Psoas muscle (tissue), 8 donors: ENCODE data around the gene COL20A1. TPM values are rescaled to one million over a fixed set of nuclear protein-coding genes. Genes with fewer than 3 reads are reported as not detected.

ENCODE experiments used
- ATAC-seq, 4 donors: fragments of 200-7000 bp; cut with Tn5 transposase; one replicate each; pipeline ENCODE4 v1.9.1; 2020; ENCODE audit warnings: moderate library complexity in 3 of 4, mild to moderate bottlenecking in 2 of 4
- DNase-seq, 2 donors: peaks; one replicate each; pipeline ENCODE4 v3.0.0-alpha.2; 2020
- H3K27ac ChIP-seq: fragments of 200-600 bp; one replicate; pipeline ENCODE4 v1.8.0; 2022
- H3K27me3 ChIP-seq, 3 donors: fragments of 200-600 bp in 1 of 3; one replicate each; pipeline versions ENCODE4 v1.6.1 to v1.8.0; 2013 to 2022; ENCODE audit warnings: low read length in 2 of 3, mild to moderate bottlenecking in 2 of 3, moderate library complexity in 1 of 3; ENCODE audit not compliant: insufficient read depth in 3 of 3
- H3K36me3 ChIP-seq, 2 donors: fragments of 200-600 bp in 1 of 2; one replicate each; pipeline versions ENCODE4 v1.6.1 to v1.8.0; 2013 to 2022; ENCODE audit warnings: low read depth in 1 of 2, mild to moderate bottlenecking in 1 of 2, moderate library complexity in 1 of 2; ENCODE audit not compliant: insufficient read depth in 1 of 2
- H3K4me1 ChIP-seq: fragments of 200-600 bp; one replicate; pipeline ENCODE4 v1.8.0; 2022
- H3K4me3 ChIP-seq: fragments of 200-600 bp; one replicate; pipeline ENCODE4 v1.8.0; 2022; ENCODE audit warnings: mild to moderate bottlenecking
- H3K9me3 ChIP-seq: fragments of 200-600 bp; one replicate; pipeline ENCODE4 v1.8.0; 2022
- WGBS, 3 donors: extraction: QIAGEN DNeasy Blood & Tissue Kit; methylation state at CpG; one replicate each; pipeline versions ENCODE4 v1.1.6 to v1.1.7; 2013; 5-methylcytosine and 5-hydroxymethylcytosine counted together
- intact Hi-C, 2 donors: fragments of 100-400 bp; cut with DNase I; formaldehyde crosslinking; loops; one replicate each; pipeline versions ENCODE4 v1.11.0 to v1.14.2; 2022
- polyA plus RNA-seq, 3 donors: library from polyadenylated mRNA; stranded (reverse); fragments of 200-250 nt; gene quantifications; one replicate each; pipeline ENCODE4 v1.2.3, GENCODE V29; 2013
- total RNA-seq, 4 donors: library from RNA; stranded (reverse); fragmentation: NEBNext Ultra II Directional in 2 of 4; extraction: Animal tissue kit (Norgen Biotek cat#: 25700) in 2 of 4; gene quantifications; one replicate each; pipeline versions ENCODE4 v1.2.1 to v1.2.4, GENCODE V29; 2021 to 2023
- TF ChIP-seq, protein P1 (sequence below): fragments of 200-600 bp; IDR thresholded peaks from one replicate; pipeline ENCODE4 v1.8.0; 2022; ENCODE audit warnings: antibody characterized with exemption
- donor health status: healthy with polysubstance abuse.
- donor health status: DM: no; HTN: no; CAD: no; lungs with moderate emphysema.
- donor health status: Bipolar disorder and iron deficiency.
- donor health status: healthy.
- donor health status: DM: yes; HTN: yes; CAD: no.
- donor health status: DM: no; HTN: no; CAD: no.
- donor health status: DM: no; HTN: no; CAD: no.
- donor health status: DM: yes; HTN: yes; CAD: no.

COL20A1 gene
- total and polyA plus RNA-seq, 7 donors: 0.08 to 0.09 TPM; not detected in 5

DNA sequence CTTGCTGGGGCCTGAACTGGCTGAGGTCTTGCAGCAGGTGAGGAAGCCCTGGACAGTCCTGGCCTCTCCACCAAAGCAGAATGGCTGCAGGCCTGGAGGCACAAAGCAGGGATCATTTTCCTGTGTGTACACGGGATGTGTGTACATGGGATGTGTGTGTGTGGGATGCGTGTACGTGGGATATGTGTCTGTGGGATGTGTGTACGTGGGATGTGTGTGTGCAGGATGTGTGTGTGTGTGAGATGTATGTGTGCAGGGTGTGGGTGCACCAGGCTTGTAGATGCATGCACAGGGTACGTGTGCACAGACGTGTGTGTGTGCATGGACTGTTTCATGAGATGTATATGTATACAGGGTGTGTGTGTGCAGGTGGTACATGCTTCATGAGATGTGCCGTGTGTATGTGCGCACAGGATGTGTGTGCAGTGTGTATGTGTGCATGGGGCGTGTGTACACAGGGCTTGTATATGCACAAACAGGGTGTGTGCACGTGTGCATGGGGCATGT is 76.1 kb downstream of the COL20A1 start:
- Histone ChIP-seq H3K27ac (no peak overlapping the region), H3K4me3 (no peak overlapping the region), H3K27me3 (peaks cover 0 to 52% (median 4%) of the 10 kb centered on the region in 3 donors), H3K36me3 (no peaks in the 10 kb centered on the region), H3K9me3 (no peaks in the 10 kb centered on the region), H3K4me1 (no peaks in the 10 kb centered on the region)
- intact Hi-C loops: no loop called here
- DNase-seq: no peak
- TF ChIP-seq, protein P1, sequence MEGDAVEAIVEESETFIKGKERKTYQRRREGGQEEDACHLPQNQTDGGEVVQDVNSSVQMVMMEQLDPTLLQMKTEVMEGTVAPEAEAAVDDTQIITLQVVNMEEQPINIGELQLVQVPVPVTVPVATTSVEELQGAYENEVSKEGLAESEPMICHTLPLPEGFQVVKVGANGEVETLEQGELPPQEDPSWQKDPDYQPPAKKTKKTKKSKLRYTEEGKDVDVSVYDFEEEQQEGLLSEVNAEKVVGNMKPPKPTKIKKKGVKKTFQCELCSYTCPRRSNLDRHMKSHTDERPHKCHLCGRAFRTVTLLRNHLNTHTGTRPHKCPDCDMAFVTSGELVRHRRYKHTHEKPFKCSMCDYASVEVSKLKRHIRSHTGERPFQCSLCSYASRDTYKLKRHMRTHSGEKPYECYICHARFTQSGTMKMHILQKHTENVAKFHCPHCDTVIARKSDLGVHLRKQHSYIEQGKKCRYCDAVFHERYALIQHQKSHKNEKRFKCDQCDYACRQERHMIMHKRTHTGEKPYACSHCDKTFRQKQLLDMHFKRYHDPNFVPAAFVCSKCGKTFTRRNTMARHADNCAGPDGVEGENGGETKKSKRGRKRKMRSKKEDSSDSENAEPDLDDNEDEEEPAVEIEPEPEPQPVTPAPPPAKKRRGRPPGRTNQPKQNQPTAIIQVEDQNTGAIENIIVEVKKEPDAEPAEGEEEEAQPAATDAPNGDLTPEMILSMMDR: no peak
- peak in 1 of 4 donors; percentile 12 for ATAC-seq
- WGBS, 3 donors: 89 to 95% (median 91%) methylated on average over 10 of the region's 10 CpGs

DNA sequence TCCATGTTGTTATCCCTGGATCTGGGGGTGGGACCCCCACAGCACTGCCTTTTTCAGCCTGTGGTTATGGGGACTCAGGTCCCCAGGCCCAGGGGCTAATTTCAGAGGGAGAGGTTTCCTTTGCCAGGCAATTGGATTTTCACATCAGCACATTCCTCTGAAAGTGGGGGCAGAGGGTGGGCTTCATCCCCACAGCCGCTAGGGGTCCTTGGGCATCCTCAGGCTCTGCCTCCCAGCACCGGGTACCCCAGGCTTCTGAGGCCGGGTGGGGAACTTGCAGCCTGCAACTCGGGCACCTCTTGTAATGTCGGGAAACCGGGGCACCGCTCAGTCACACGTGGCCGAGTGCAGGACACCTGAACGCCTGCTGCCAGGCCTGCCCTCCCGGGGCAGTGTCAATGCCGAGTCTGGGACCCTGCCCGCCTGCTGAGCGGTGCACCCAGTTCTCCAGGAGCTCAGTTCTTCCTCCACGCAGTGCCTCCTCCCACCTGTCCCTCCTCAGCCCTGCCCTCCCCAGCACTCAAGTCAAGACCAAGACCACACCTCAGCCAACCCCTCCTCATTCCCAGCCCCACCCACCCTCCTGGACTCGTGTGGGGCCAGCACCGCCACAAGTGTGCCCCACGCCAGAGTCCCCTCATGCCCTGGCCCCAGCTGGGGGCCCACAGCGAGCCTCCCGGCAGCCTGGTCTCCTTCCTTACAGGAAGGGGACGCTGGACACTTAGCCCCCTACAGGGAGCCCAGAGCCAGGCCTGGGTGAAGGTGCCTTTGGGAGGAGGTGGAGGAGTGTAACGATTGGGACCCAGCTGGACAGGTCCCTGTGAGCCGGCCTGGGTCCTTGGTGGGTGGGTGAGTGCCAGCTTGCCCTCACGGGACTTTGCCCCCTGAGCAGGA is 77.0 kb downstream of the COL20A1 start:
- WGBS, 3 donors: 71 to 79% (median 76%) methylated on average over 23 to 24 of the region's 24 CpGs
- no peak overlapping the region for H3K4me3 ChIP-seq
- H3K4me1 ChIP-seq: no peaks in the 10 kb centered on the region
- intact Hi-C loops: no loop called here
- no peak for ATAC-seq
- H3K9me3 ChIP-seq: no peaks in the 10 kb centered on the region
- TF ChIP-seq, protein P1: no peak
- H3K27me3 ChIP-seq: peaks cover 0 to 54% (median 4%) of the 10 kb centered on the region in 3 donors
- H3K27ac ChIP-seq: no peak overlapping the region
- H3K36me3 ChIP-seq: no peaks in the 10 kb centered on the region
- no peak for DNase-seq

DNA sequence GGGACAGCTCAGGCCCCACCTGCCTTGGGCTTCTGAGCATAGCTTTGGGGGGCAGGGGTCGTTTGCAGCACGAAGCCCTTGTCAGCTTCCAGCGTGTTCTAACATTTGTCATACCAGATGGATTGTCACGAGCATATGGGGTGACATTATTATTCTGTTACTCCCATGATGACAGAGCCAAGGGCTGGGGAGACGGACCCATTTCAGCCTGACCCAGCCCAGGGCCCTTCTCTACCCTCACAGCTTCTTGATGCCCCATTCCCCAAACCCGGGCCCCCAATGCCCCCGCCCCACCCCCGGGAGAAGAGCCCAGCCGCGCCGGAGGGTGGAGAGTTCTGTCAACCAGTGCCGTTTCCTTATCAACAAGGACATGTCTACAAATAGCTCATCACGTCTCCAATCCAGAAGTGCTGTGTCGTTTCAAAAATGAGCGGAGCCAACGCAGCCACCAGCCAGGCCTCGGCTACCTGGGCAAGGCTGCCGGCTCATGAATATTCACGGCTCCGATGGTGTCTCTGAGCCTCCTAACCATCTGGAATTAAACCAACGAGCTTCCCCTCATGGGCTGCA is 77.7 kb downstream of the COL20A1 start:
- TF ChIP-seq, protein P1: no peak
- DNase-seq (no peak), ATAC-seq (no peak)
- H3K27ac ChIP-seq: no peak overlapping the region
- WGBS, 3 donors: 29 to 37% (median 29%) methylated on average over 21 of the region's 21 CpGs
- H3K36me3 ChIP-seq: no peaks in the 10 kb centered on the region
- H3K27me3 ChIP-seq: peaks cover 0 to 50% (median 4%) of the 10 kb centered on the region in 3 donors
- H3K4me1 ChIP-seq: no peaks in the 10 kb centered on the region
- no peak overlapping the region for H3K4me3 ChIP-seq
- no peaks in the 10 kb centered on the region for H3K9me3 ChIP-seq
- intact Hi-C loops: no loop called here

DNA sequence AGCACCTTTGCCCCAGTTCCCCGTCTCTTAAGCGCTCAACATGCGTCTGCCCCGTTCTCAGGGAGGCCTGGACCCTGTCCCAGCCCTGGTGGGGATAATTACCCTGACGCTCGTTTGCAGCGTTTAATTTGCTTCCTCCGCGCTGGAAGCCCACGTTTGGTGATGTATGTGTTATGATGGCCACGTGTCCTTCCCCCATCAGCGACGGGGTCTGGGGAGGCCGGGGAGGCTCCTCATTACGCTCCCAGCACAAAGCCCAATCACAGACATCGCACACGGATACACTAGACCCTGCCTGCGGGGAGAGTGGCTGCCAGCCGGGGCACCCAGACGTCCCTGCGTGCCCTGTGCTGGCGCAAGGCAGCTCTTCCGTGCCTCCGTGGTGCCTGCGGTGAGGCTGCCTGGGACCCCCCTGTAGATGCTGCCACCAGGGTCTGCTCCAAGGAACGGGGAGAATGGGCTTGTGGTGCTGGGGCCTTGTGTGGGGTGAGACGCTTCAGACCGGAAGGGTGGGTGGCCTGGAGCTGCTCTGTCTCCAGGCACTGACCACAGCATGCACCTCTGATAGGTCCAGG is 78.4 kb downstream of the COL20A1 start:
- TF ChIP-seq, protein P1: no peak
- no peak for ATAC-seq

More for the DNA sequence above, 78.4 kb downstream of the COL20A1 start:
- Histone ChIP-seq H3K27me3 (peaks cover 0 to 51% (median 4%) of the 10 kb centered on the region in 3 donors), H3K27ac (no peak overlapping the region), H3K4me3 (no peak overlapping the region), H3K4me1 (no peaks in the 10 kb centered on the region), H3K36me3 (no peaks in the 10 kb centered on the region), H3K9me3 (no peaks in the 10 kb centered on the region)
- no peak for DNase-seq
- intact Hi-C loops: no loop called here
- WGBS, 3 donors: 50 to 63% (median 54%) methylated on average over 28 of the region's 28 CpGs
